Esophagus squamous epithelium (tissue), 5 donors: ENCODE data around the gene CBX4. TPM values are rescaled to one million over a fixed set of nuclear protein-coding genes. Genes with fewer than 3 reads are reported as not detected.
A peak's percentile ranks its signal among the peaks of the same experiment; 100 is the strongest.

Experiments
- DNase-seq: peaks from one replicate; lab custom pipeline; 2025; lab: John Stamatoyannopoulos, UW
- H3K27ac ChIP-seq, 4 donors: fragments of 200-600 bp; sonication (generic); one replicate each; pipeline ENCODE4 v1.5.1; 2016 to 2019; ENCODE audit warnings: mild to moderate bottlenecking in 1 of 4
- H3K27me3 ChIP-seq, 4 donors: fragments of 200-600 bp; sonication (generic); 1 replicate in 3 of 4; 2 replicates in 1 of 4; pipeline versions ENCODE4 v1.5.1 to v1.6.0; 2017 to 2021; ENCODE audit warnings: antibody characterized with exemption in 1 of 4
- H3K36me3 ChIP-seq, 3 donors: fragments of 200-600 bp; sonication (generic); one replicate each; pipeline ENCODE4 v1.5.1; 2016 to 2019
- H3K4me1 ChIP-seq, 3 donors: fragments of 200-600 bp; sonication (generic); one replicate each; pipeline ENCODE4 v1.5.1; 2017 to 2019
- H3K4me3 ChIP-seq, 4 donors: fragments of 200-600 bp; sonication (generic); 1 replicate in 3 of 4; 2 replicates in 1 of 4; pipeline ENCODE4 v1.5.1; 2016 to 2019; ENCODE audit warnings: mild to moderate bottlenecking in 2 of 4, moderate library complexity in 1 of 4
- H3K9me3 ChIP-seq, 3 donors: fragments of 200-600 bp; sonication (generic); one replicate each; pipeline ENCODE4 v1.5.1; 2016 to 2019
- CTCF ChIP-seq, 6 experiments: fragments of 450-650 bp in 4 of 6; fragments of 200-600 bp in 2 of 6; sonication (generic) in 2 of 6; IDR thresholded peaks; one replicate each; pipeline ENCODE4 v1.5.1; 2016 to 2019; ENCODE audit warnings: antibody characterized with exemption in 6 of 6, mild to moderate bottlenecking in 4 of 6, moderate library complexity in 4 of 6
- POLR2A ChIP-seq, 4 donors: fragments of 450-650 bp; IDR thresholded peaks; one replicate each; pipeline ENCODE4 v1.6.1; 2017; ENCODE audit warnings: antibody characterized with exemption in 4 of 4, mild to moderate bottlenecking in 4 of 4, moderate library complexity in 3 of 4
- WGBS, 2 donors: methylation state at CpG; one replicate each; pipeline ENCODE4 v1.1.5; 2018; 5-methylcytosine and 5-hydroxymethylcytosine counted together
- intact Hi-C: fragments of 100-400 bp; cut with DNase I; formaldehyde crosslinking; loops from one replicate; pipeline ENCODE4 v1.15.0; 2022
- total RNA-seq, 4 donors: library from RNA; depleted of rRNA; stranded (reverse); fragments of >200 nt; gene quantifications; one replicate each; pipeline ENCODE4 v1.1.0, GENCODE V29; 2016
- donor health status: DM: yes; HTN: yes; CAD: no.

The CBX4 gene
- total RNA-seq, 4 donors from 2014 or later: 9.0 to 26.3 (median 17.1) TPM

GRCh38 chr17:79815836-79816461 lies 23.3 kb downstream of the CBX4 start:
- WGBS, 2 donors: 74 to 100% methylated on average over 1 to 15 of the region's 41 CpGs
- H3K9me3 ChIP-seq: no peaks in the 10 kb centered on the region
- no peak for DNase-seq

GRCh38 chr17:79814974-79815835 lies 24.0 kb downstream of the CBX4 start:
- peak overlapping the region; percentile 22 to 62 (median 36) for H3K4me3 ChIP-seq
- intact Hi-C loops: no loop called here
- peaks cover 36 to 99% (median 48%) of the 10 kb centered on the region in 4 donors for H3K27me3 ChIP-seq
- no CpG with 5 or more reads among the region's 96 CpGs for WGBS, 2 donors
- H3K9me3 ChIP-seq: no peaks in the 10 kb centered on the region
- H3K27ac ChIP-seq: no peak overlapping the region
- no peaks in the 10 kb centered on the region for H3K36me3 ChIP-seq
- DNase-seq: no peak
- peak in 1 of 6 experiments; percentile 7 for TF ChIP-seq CTCF (IDR thresholded peaks at IDR 0.05)
- TF ChIP-seq POLR2A (IDR thresholded peaks at IDR 0.05): no peak
- H3K4me1 ChIP-seq: peaks cover 46 to 58% (median 58%) of the 10 kb centered on the region in 3 donors

More at GRCh38 chr17:79815836-79816461, 23.3 kb downstream of the CBX4 start:
- Histone ChIP-seq H3K4me1 (peaks cover 39 to 51% (median 50%) of the 10 kb centered on the region in 3 donors), H3K27ac (no peak overlapping the region), H3K4me3 (peak overlapping the region in 1 of 4 donors; percentile 41), H3K36me3 (no peaks in the 10 kb centered on the region), H3K27me3 (peaks cover 34 to 97% (median 41%) of the 10 kb centered on the region in 4 donors)
- intact Hi-C loops: no loop called here
- TF ChIP-seq CTCF (IDR thresholded peaks at IDR 0.05): no peak
- no peak for TF ChIP-seq POLR2A (IDR thresholded peaks at IDR 0.05)

- Histone ChIP-seq H3K27me3 (peaks cover 42 to 99% (median 53%) of the 10 kb centered on the region in 4 donors), H3K36me3 (no peaks in the 10 kb centered on the region), H3K9me3 (no peaks in the 10 kb centered on the region), H3K27ac (no peak overlapping the region), H3K4me1 (peaks cover 47 to 67% (median 65%) of the 10 kb centered on the region in 3 donors), H3K4me3 (peak overlapping the region; percentile 22 to 62 (median 37))
- DNase-seq: no peak
- TF ChIP-seq POLR2A (IDR thresholded peaks at IDR 0.05): no peak
- no peak for TF ChIP-seq CTCF (IDR thresholded peaks at IDR 0.05)
- whole genome bisulfite sequencing, 2 donors: 9 to 15% methylated on average over 8 to 10 of the region's 43 CpGs
- intact Hi-C loops: no loop called here
Measured at GRCh38 chr17:79814127-79814973, 24.9 kb downstream of the CBX4 start.

- intact Hi-C loops: no loop called here
- H3K36me3 ChIP-seq: no peaks in the 10 kb centered on the region
- H3K9me3 ChIP-seq: no peaks in the 10 kb centered on the region
- H3K27ac ChIP-seq: no peak overlapping the region
- peaks cover 47 to 74% (median 68%) of the 10 kb centered on the region in 3 donors for H3K4me1 ChIP-seq
- peaks cover 44 to 100% (median 59%) of the 10 kb centered on the region in 4 donors for H3K27me3 ChIP-seq
- peak overlapping the region; percentile 21 to 62 (median 36) for H3K4me3 ChIP-seq
- TF ChIP-seq POLR2A (IDR thresholded peaks at IDR 0.05): no peak
- no peak for TF ChIP-seq CTCF (IDR thresholded peaks at IDR 0.05)
- 0 to 20% methylated on average over 1 to 3 of the region's 89 CpGs for WGBS, 2 donors
- no peak for DNase-seq
Measured at GRCh38 chr17:79813297-79814126, 25.7 kb downstream of the CBX4 start.
